Heart left ventricle (tissue), 16 donors: Measurements from ENCODE around the gene PDE10A. TPM values are rescaled to one million over a fixed set of nuclear protein-coding genes. Genes with fewer than 3 reads are reported as not detected.

Experiments used
- ATAC-seq, 4 donors: fragments of 200-7000 bp; cut with Tn5 transposase; one replicate each; pipeline ENCODE4 v1.9.1; 2020 to 2022; ENCODE audit warnings: moderate library complexity in 4 of 4, mild to moderate bottlenecking in 3 of 4, moderate number of reproducible peaks in 1 of 4
- DNase-seq, 5 donors: peaks; one replicate each; pipeline ENCODE4 v3.0.0-alpha.2; 2020
- H3K27ac ChIP-seq, 12 donors: fragments of 200-600 bp; sonication (generic) in 4 of 12; one replicate each; pipeline versions ENCODE4 v1.5.0 to v1.8.0; 2016 to 2022; ENCODE audit warnings: mild to moderate bottlenecking in 2 of 12
- H3K27me3 ChIP-seq, 9 donors: fragments of 200-600 bp; sonication (generic) in 2 of 9; one replicate each; pipeline versions ENCODE4 v1.5.1 to v1.8.0; 2016 to 2022; ENCODE audit warnings: mild to moderate bottlenecking in 3 of 9
- H3K36me3 ChIP-seq, 9 donors: fragments of 200-600 bp; sonication (generic) in 2 of 9; one replicate each; pipeline versions ENCODE4 v1.5.0 to v1.8.0; 2018 to 2022; ENCODE audit warnings: mild to moderate bottlenecking in 2 of 9
- H3K4me1 ChIP-seq, 12 donors: fragments of 200-600 bp; sonication (generic) in 4 of 12; one replicate each; pipeline versions ENCODE4 v1.5.0 to v1.8.0; 2016 to 2022; ENCODE audit warnings: mild to moderate bottlenecking in 3 of 12
- H3K4me3 ChIP-seq, 12 donors: fragments of 200-600 bp; sonication (generic) in 4 of 12; one replicate each; pipeline versions ENCODE4 v1.5.0 to v1.8.0; 2017 to 2022; ENCODE audit warnings: mild to moderate bottlenecking in 9 of 12, moderate library complexity in 4 of 12
- H3K9me3 ChIP-seq, 12 donors: fragments of 200-600 bp; sonication (generic) in 4 of 12; one replicate each; pipeline versions ENCODE4 v1.5.0 to v1.8.0; 2016 to 2022; ENCODE audit warnings: mild to moderate bottlenecking in 1 of 12
- CTCF ChIP-seq, 12 donors: fragments of 200-600 bp; sonication (generic) in 4 of 12; IDR thresholded peaks; one replicate each; pipeline versions ENCODE4 v1.5.0 to v1.8.0; 2018 to 2022; ENCODE audit warnings: antibody characterized with exemption in 12 of 12, mild to moderate bottlenecking in 5 of 12
- POLR2A ChIP-seq, 2 donors: fragments of 450-650 bp; IDR thresholded peaks; one replicate each; pipeline ENCODE4 v1.6.1; 2017; ENCODE audit warnings: antibody characterized with exemption in 2 of 2, mild to moderate bottlenecking in 2 of 2, moderate library complexity in 2 of 2
- whole genome bisulfite sequencing, 4 donors: extraction: QIAGEN DNeasy Blood & Tissue Kit in 2 of 4; methylation state at CpG; one replicate each; pipeline versions ENCODE4 v1.1.5 to v1.1.7; 2013 to 2018; 5-methylcytosine and 5-hydroxymethylcytosine counted together
- intact Hi-C, 10 donors: fragments of 100-400 bp; cut with DNase I; formaldehyde crosslinking; loops; one replicate each; pipeline versions ENCODE4 v1.11.1 to v1.14.2; 2022
- long read RNA-seq, 3 donors: library from polyadenylated mRNA; unstranded; transcript quantifications; one replicate each; pipeline ENCODE4 v2.0.0, GENCODE V29; 2020 to 2021
- polyA plus RNA-seq, 2 donors: library from polyadenylated mRNA; stranded (reverse); fragments of 200-250 nt; gene quantifications; one replicate each; pipeline ENCODE4 v1.2.3, GENCODE V29; 2013
- total RNA-seq, 9 donors: library from RNA; depleted of rRNA in 2 of 9; stranded (reverse); fragments of >200 nt in 2 of 9; fragmentation: NEBNext Ultra II Directional in 3 of 9; extraction: Animal tissue kit (Norgen Biotek cat#: 25700) in 3 of 9; gene quantifications; one replicate each; pipeline versions ENCODE4 v1.1.0 to v1.2.4, GENCODE V29; 2016 to 2023
- donor health status: ischemic (EF 13 %, LVEDD 7.1; RV severe dilation, severe dysfunction).
- donor health status: healthy with polysubstance abuse.
- donor health status: DM: no; HTN: yes; CAD: no.
- donor health status: DM: no; HTN: no; CAD: no.
- donor health status: ischemic (EF 25% LVEDD 6.9; RV normal size, moderate dysfunction).
- donor health status: ischemic (EF 25% LVEDD 5.7; RV mildly dilated, moderate dysfunction).
- donor health status: healthy.
- donor health status: DM: yes; HTN: yes; CAD: no.
- donor health status: ischemic (EF 35%, LVEDD 5.7; RV mildly dilated, moderate dysfunction).
- donor health status: nonischemic (EF 11% LVEDD 7.7; RV severe dilation, severe dysfunction).
- donor health status: DM: yes; HTN: yes; CAD: no.
- donor health status: PGD.
- donor health status: ischemic (EF 29% LVEDD 5.4; RV normal size, mild dysfunction).
- donor health status: nonischemic (EF 23%, LVEDD 6.1; RV moderate dilation, normal function).

The PDE10A gene
- total RNA-seq: 10 to 100 TPM in 8 of 9 donors, 1 to 10 TPM in 1; 8.6 to 22.4 (median 12.8) TPM
- 10 to 100 TPM in 1 of 2 donors, 1 to 10 TPM in 1; 4.2 to 17.7 TPM for polyA plus RNA-seq
- long read RNA-seq, donor 1, full-length matches to known transcripts: 4 of 10 reads
- long read RNA-seq, donor 1, partial matches to known transcripts: 5 of 10 reads
- long read RNA-seq, donor 1, other reads (novel, unspliced or antisense): 1 of 10 reads
- long read RNA-seq, donor 2, partial matches to known transcripts: 2 of 12 reads
- long read RNA-seq, donor 2, other reads (novel, unspliced or antisense): 7 of 12 reads
- long read RNA-seq, donor 3, partial matches to known transcripts: 5 of 10 reads
- long read RNA-seq, donor 3, other reads (novel, unspliced or antisense): 5 of 10 reads

GRCh38 chr6:165662749-165663376, at the start of gene PDE10A:
Gene PDE10A, minus strand, starts transcription at chr6:165663241. Its CDS starts 430 bp downstream, at chr6:165662811.
- DNase-seq (peak; percentile 81 to 88 (median 84)), ATAC-seq (peak; percentile 52 to 83 (median 73))
- 0 to 1% (median 0%) methylated on average over 1 to 80 of the region's 80 CpGs for WGBS, 4 donors
- H3K9me3 ChIP-seq: no peaks in the 10 kb centered on the region
- peak within 1 kb of the TSS; percentile 57 to 98 (median 94) for H3K27ac ChIP-seq
- TF ChIP-seq POLR2A (IDR thresholded peaks at IDR 0.05): peak in 1 of 2 donors; percentile 24
- peak in 5 of 12 donors; percentile 14 to 30 (median 23) for TF ChIP-seq CTCF (IDR thresholded peaks at IDR 0.05)
- peak within 1 kb of the TSS; percentile 66 to 93 (median 80) for H3K4me3 ChIP-seq
- H3K36me3 ChIP-seq: no peaks in the 10 kb centered on the region
- peaks cover 0 to 48% (median 20%) of the 10 kb centered on the region in 12 donors for H3K4me1 ChIP-seq
- peaks cover 0 to 51% (median 19%) of the 10 kb centered on the region in 9 donors for H3K27me3 ChIP-seq
- intact Hi-C loops: loop anchor here (2.0 to 10.0 kb wide), 14 partner anchors 38 to 226 kb away; no protein-coding TSS in a partner anchor

GRCh38 chr6:165708985-165709576, 46.0 kb upstream of the PDE10A start:
- no peaks in the 10 kb centered on the region for H3K9me3 ChIP-seq
- WGBS, 4 donors: 94 to 97% (median 95%) methylated on average over 23 of the region's 23 CpGs
- H3K4me3 ChIP-seq: no peak overlapping the region
- ATAC-seq (no peak), DNase-seq (no peak)
- no peaks in the 10 kb centered on the region for H3K27me3 ChIP-seq
- intact Hi-C loops: no loop called here
- H3K4me1 ChIP-seq: peaks cover 0 to 8% (median 4%) of the 10 kb centered on the region in 12 donors
- no peak for TF ChIP-seq POLR2A (IDR thresholded peaks at IDR 0.05)
- TF ChIP-seq CTCF (IDR thresholded peaks at IDR 0.05): no peak
- no peaks in the 10 kb centered on the region for H3K36me3 ChIP-seq
- H3K27ac ChIP-seq: no peak overlapping the region

GRCh38 chr6:165707067-165707853, 44.2 kb upstream of the PDE10A start:
- no peak overlapping the region for H3K4me3 ChIP-seq
- H3K4me1 ChIP-seq: peaks cover 0 to 14% (median 7%) of the 10 kb centered on the region in 12 donors
- no peak overlapping the region for H3K27ac ChIP-seq
- DNase-seq (no peak), ATAC-seq (no peak)
- WGBS, 4 donors: 92 to 94% (median 93%) methylated on average over 14 of the region's 14 CpGs
- intact Hi-C loops: no loop called here
- no peaks in the 10 kb centered on the region for H3K9me3 ChIP-seq
- H3K27me3 ChIP-seq: no peaks in the 10 kb centered on the region
- TF ChIP-seq POLR2A (IDR thresholded peaks at IDR 0.05) (no peak), CTCF (IDR thresholded peaks at IDR 0.05) (no peak)
- H3K36me3 ChIP-seq: no peaks in the 10 kb centered on the region
